HG02588 (cell line): ENCODE data around the gene IP6K3.

Source experiments
- ATAC-seq: cut with Tn5 transposase; IDR thresholded peaks from one replicate; pipeline ENCODE4 v1.9.1; 2021; ENCODE audit warnings: mild to moderate bottlenecking, moderate library complexity; ENCODE audit not compliant: unreplicated experiment

IP6K3 gene

DNA sequence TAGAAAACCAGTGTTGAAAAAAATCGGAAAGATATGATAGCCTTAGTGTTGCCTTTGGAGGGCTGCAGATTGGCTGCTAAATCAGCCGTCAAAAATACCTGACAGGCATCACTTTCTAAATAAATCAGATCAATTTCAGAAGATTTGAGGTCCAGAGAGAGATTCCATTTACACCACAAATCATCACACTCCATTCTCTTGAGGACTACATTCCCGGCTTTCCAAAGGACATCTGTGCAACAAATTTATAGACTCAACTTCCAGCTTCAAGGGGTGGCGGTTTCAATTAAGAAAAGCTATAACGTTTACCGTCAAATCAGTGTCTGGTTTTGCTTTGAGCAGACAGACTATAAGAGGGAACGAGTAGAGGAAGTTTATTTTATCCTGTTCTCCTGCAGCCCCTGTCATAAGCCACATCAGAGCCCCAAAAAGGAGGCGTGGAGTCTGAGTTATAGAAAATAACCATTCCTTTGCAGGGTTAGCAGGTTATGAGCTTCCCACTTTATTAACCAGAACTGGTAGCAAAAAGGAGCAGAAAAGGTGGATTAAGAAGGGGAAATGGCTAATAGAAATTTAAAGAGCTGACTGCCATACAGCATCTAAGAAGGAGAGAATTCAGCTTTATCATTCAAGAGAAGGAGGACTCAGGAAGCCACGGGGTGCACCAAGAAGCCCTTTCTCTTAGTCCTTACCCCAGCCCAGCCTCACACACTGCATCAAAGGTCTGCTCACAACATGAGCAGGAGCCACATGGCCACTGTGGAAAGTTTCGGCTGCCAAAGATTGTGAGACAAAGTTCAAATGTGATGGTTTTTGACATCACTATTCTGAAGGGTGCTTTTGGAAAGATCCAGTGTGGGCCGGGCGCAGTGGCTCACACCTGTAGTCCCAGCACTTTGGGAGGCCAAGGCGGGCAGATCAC is 22.3 kb downstream of the IP6K3 start:
- ATAC-seq = no peak

DNA sequence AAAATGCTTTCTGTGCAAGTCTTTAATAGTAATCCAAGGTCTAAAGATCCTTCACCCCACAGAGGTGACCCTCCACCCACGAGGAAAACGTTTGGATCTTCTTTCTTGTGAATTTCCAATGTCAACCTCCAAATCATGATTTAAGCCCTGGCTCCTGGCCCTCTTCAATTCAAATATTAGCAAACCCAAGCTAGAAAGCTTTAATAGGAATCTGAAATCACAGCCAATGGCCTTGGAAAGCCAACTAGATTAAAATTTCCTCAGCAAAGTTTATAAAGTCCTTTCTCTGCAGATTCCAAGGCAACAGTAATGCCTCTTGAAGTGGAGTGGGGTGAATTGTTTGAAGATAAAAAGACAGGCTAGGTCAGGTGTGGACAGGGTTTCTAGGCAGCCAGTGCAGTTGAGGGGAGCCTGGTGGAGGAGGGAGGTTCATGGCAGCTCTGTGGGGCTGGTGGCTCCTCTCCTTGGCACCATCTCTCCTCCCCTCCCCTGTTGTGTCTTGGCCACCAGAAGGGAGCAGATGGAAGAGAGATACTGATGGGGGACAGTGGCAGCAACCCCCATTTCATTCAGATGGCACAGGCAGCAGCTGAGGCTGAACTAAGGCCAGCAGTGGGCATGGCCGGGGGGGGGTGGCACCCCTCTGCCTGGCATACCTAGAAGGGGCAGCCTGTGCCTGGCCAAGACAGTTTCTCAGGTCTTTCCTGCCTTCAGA is 23.2 kb downstream of the IP6K3 start:
- no peak for ATAC-seq

GRCh38 chr6:33722103-33722623 is 24.5 kb downstream of the IP6K3 start:
- ATAC-seq = no peak

GRCh38 chr6:33721508-33721907 is 25.2 kb downstream of the IP6K3 start:
- ATAC-seq = no peak

DNA sequence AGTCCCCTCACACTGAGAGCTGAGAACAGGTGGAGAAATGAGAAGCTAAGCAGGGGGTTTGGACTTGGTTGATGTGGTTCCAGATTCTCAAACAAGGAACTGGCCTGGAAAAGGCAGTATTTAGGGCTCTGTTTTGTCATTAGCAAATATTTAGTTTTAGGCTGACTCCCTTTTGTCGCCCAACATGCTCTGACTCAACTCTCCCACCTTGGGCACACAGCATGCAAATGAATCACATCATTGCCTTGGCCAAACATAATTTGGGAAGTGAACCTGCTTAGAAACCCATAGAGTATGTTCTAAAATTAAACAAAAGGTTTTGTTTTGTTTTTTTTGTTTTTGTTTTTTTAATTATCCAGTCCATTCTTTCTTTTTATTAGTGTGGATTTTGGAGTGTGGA is 25.7 kb downstream of the IP6K3 start:
- no peak for ATAC-seq

DNA sequence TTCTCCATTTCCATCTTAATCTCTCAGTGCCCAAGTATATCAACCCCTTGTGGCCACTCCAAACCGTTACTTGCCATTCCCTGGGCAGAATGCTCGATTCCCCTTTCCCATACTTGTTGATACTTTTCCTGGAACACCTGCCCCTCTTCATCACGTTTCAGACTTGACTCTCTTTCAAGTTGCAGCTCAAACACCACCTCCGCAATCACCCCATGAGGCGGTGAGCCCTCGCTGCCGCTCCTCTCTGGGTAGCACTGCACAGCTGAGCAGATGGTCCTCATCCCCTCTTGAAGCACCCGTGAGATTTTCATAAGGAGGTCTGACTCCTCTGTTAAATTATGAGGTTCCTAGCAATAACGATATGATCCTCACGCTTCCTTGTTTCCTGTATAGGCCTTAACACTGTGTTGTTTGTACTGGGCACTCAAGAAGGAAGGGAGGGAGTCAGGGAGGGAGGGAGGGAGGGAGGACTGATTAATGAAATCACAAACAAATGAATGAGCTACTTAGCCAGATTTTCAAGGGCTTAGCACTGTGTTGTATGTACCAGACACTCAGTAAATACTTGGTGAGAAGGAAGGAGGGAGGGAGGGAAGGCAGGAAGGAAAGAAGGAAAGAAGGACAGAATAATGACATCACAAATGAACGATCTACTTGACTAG is 27.2 kb downstream of the IP6K3 start:
- ATAC-seq = no peak

- ATAC-seq = no peak
Observed at GRCh38 chr6:33718713-33719112, 28.0 kb downstream of the IP6K3 start.

GRCh38 chr6:33717934-33718455 is 28.7 kb downstream of the IP6K3 start:
- ATAC-seq = no peak

DNA sequence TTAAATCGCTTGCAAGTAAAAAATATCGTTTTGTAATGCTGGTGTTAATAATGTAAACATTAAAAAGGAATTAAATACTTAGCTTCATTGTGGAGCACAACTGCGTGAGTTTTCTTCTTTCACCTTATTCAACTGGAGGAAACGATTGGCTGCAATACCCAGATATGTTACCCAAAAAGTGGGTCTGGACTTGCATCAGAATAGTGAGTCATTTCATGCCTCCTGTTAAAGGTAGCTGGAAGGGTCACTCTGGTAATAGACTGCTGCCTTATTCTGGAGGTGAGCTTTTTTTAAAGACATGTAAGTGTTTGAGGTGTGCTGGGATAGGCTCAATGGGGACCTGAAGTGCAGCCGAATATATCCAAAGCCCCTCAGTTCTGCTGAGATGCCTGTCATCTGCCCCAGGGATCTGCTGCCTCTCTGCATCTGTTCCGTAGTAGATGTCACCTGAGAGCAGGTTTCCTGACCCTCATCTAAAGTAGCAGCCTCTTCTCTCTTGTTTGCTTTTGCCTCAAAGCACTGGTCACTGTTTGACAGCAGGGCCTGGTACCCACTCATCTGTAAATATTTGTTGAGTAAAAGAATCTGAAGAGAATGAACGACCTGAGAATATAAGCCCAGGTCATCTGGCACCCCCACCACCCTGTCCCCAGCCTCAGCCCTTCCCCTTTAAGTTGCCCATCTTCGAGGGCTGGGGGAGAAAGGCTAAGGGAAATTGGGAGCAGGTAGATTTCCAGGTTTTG is 29.6 kb downstream of the IP6K3 start:
- no peak for ATAC-seq

- no peak for ATAC-seq
Observed at GRCh38 chr6:33716379-33716778, 30.3 kb downstream of the IP6K3 start.

GRCh38 chr6:33714385-33715040 is 32.2 kb downstream of the IP6K3 start:
- ATAC-seq = no peak

DNA sequence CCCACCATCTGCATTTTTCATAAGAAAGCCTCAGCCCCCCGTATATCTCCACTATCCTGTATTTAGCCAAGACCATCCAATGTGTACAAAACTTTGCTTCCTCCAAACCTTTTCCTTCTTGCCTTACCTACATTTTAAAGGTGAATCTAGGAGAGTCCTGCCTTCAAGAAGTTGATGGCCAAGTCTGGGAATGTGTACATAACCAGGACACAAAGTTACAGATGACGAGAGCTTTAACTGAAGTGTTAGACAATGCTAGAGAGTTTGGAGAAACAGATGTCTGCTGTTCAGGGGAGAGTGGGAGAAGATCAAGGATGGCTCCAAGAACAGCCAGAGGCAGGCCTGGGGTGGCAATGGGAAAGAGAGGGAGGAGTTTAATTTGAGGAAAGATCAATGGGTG is 32.9 kb downstream of the IP6K3 start:
- no peak for ATAC-seq

DNA sequence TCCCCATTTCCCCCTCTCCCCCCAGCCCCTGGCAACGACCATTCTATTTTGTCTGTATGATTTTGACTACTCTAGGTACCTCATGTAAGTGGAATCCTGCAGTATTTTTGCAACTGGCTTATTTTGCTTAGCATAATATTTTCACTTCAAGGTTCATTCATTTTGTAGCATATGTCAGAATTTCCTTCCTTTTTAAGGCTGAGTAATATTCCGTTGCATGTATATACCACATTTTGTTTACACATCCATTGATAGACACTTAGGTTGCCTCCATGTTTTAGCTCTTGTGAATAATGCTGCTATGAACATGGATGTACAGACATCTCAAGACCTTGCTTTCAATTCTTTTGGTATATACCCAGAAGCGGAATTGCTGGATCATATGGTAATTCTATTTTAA is 33.8 kb downstream of the IP6K3 start:
- no peak for ATAC-seq

- ATAC-seq = peak; percentile 94
Observed at GRCh38 chr6:33711140-33712129, 35.3 kb downstream of the IP6K3 start, which contains the start of gene UQCC2. Gene UQCC2 (minus strand): TSS chr6:33711700. CDS start chr6:33711686, 14 bp downstream.

GRCh38 chr6:33710296-33711121 is 36.2 kb downstream of the IP6K3 start:
- no peak for ATAC-seq

DNA sequence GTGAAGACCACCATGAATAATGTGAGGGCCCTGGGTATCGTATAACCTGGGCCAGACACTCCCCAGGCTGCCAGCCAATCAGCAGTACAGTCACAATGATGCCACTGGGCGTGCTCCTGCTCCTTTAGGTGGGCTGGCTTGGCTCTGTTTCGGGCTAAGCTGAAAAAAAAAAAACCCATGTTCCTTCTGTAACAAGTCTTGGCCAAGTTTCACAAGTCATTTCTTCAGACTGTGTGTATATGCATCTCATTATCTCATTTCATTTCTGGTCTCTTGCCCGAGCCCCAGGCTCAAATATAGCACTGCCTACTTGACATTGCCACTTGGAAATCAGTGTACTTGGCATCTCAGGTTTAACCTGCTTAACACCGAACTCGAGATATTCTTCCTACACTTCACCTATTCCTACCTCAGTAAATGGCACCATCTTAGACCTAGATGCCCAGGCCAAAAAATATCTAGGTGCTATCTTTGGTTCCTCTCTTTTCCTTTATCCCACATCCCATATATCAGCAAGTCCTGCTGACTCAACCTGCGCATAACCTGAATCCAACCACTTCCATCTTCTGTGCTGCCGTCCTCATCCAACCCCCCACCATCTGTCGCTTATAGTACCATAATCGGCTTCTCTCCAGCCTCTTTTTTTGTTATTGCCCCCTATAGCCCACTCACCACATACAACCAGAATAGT is 37.0 kb downstream of the IP6K3 start:
- no peak for ATAC-seq

DNA sequence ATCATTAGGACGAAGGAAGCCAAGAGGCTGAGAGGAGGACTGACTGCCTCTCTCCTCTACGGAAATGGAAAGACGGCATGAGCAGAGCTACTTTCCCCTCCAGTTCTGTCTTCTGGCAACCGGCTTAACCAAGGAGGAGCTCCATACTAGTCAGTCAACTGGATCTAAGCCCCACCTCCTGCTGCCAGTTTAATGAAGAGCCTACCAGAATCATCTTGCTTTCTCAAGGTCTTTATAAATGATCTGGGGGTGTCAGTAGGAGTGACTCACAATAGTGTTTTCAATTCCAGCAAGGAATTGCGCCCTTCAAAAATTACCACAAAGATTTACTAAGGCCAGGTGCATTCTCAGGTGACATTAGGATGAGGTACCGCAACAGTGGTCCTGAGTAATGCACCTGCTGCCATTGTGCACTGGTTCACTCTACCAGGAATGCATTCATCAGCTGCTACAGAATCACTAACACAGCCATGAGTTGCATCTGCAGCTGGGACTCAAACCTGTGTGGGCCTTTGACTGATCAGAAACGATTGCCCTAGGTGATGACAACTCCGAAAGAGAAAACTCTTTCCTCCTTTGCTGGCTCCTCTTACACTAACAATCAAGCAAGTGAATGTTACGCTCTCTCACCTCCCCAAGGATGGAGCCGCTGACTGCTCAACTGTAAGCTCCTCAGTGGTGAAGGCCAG is 38.0 kb downstream of the IP6K3 start:
- no peak for ATAC-seq
